Activated CD8-positive, alpha-beta T cell treated with anti-CD3 and anti-CD28 coated beads for 36 hours (primary cell): ENCODE measurements around the gene GBF1. TPM values are rescaled to one million over a fixed set of nuclear protein-coding genes. Genes with fewer than 3 reads are reported as not detected.

Experiments used
- ATAC-seq: fragments of 200-7000 bp; cut with Tn5 transposase; one replicate; pipeline ENCODE4 v1.10.0; 2021; ENCODE audit warnings: mild to moderate bottlenecking, moderate library complexity
- CTCF ChIA-PET: fragments of 350-600 bp; sonication (Branson Sonifier 250); formaldehyde crosslinking; loops from one replicate; lab custom pipeline; 2021; ENCODE audit warnings: antibody characterized with exemption; lab: Charles Lee
- POLR2A ChIA-PET: fragments of 350-600 bp; sonication (Branson Sonifier 250); formaldehyde crosslinking; loops from one replicate; lab custom pipeline; 2021; ENCODE audit warnings: antibody characterized with exemption; lab: Charles Lee
- DNase-seq: peaks from one replicate; pipeline ENCODE4 v3.0.0-alpha.2; 2020
- H3K27ac Mint-ChIP-seq: one replicate; pipeline ENCODE4 v1.8.0; 2021; ENCODE audit warnings: mild to moderate bottlenecking, mixed read lengths
- H3K27me3 Mint-ChIP-seq: one replicate; pipeline ENCODE4 v1.8.0; 2021; ENCODE audit warnings: mixed read lengths
- H3K36me3 Mint-ChIP-seq: one replicate; pipeline ENCODE4 v1.8.0; 2021; ENCODE audit warnings: low read depth, mixed read lengths
- H3K4me1 Mint-ChIP-seq: one replicate; pipeline ENCODE4 v1.8.0; 2021; ENCODE audit warnings: low read depth, mixed read lengths
- H3K4me3 Mint-ChIP-seq: one replicate; pipeline ENCODE4 v1.8.0; 2021; ENCODE audit warnings: mild to moderate bottlenecking, moderate library complexity, mixed read lengths
- H3K9me3 Mint-ChIP-seq: one replicate; pipeline ENCODE4 v1.8.0; 2021; ENCODE audit warnings: mixed read lengths
- CTCF ChIP-seq: fragments of 200-600 bp; IDR thresholded peaks from one replicate; pipeline ENCODE4 v1.8.0; 2022; ENCODE audit warnings: antibody characterized with exemption, mild to moderate bottlenecking
- intact Hi-C: fragments of 100-400 bp; cut with micrococcal nuclease; formaldehyde crosslinking; loops from one replicate; pipeline ENCODE4 v1.10.0; 2022
- total RNA-seq, 2 experiments: library from RNA; stranded (reverse); gene quantifications; one replicate each; pipeline ENCODE4 v1.2.3, GENCODE V29; 2021

GBF1 gene
- total RNA-seq, 2 experiments from 2014 or later: 25.4 to 28.2 TPM

- Mint-ChIP-seq H3K27me3 (no peaks in the 10 kb centered on the region), H3K27ac (no peak overlapping the region), H3K4me3 (no peak overlapping the region), H3K9me3 (no peaks in the 10 kb centered on the region), H3K4me1 (peaks cover 18% of the 10 kb centered on the region), H3K36me3 (peaks cover 14% of the 10 kb centered on the region)
- ChIA-PET CTCF (interaction anchor here (1.0 to 2.5 kb wide), 3 partner anchors 23 to 96 kb away, joined by 4 to 9 read pairs (median 4); no protein-coding TSS in a partner anchor), POLR2A (interaction anchor here (0.7 kb wide), 1 partner anchor 599 kb away, joined by 3 read pairs; the partner anchor contains the start of gene BORCS7)
- no peak for TF ChIP-seq CTCF
- ATAC-seq (no peak), DNase-seq (no peak)
- intact Hi-C loops: no loop called here
Observed at GRCh38 chr10:102254426-102254825, 9.1 kb downstream of the GBF1 start.

GRCh38 chr10:102255404-102255803 lies 10.1 kb downstream of the GBF1 start:
- DNase-seq (no peak), ATAC-seq (no peak)
- TF ChIP-seq CTCF: no peak
- no peak overlapping the region for H3K27ac Mint-ChIP-seq
- H3K36me3 Mint-ChIP-seq: peaks cover 20% of the 10 kb centered on the region
- H3K4me3 Mint-ChIP-seq: no peak overlapping the region
- intact Hi-C loops: no loop called here
- peaks cover 18% of the 10 kb centered on the region for H3K4me1 Mint-ChIP-seq
- no peaks in the 10 kb centered on the region for H3K9me3 Mint-ChIP-seq
- POLR2A ChIA-PET: no interaction called here
- CTCF ChIA-PET: interaction anchor here (1.2 to 1.9 kb wide), 2 partner anchors 20 to 91 kb away, joined by 4 read pairs; no protein-coding TSS in a partner anchor
- H3K27me3 Mint-ChIP-seq: no peaks in the 10 kb centered on the region

- H3K4me3 Mint-ChIP-seq: no peak overlapping the region
- ATAC-seq: no peak
- CTCF ChIA-PET: interaction anchor here (1.4 kb wide), 1 partner anchor 17 kb away, joined by 3 read pairs; no protein-coding TSS in a partner anchor
- intact Hi-C loops: no loop called here
- DNase-seq: no peak
- peaks cover 17% of the 10 kb centered on the region for H3K4me1 Mint-ChIP-seq
- no peak overlapping the region for H3K27ac Mint-ChIP-seq
- no peak for TF ChIP-seq CTCF
- POLR2A ChIA-PET: interaction anchor here (1.1 kb wide), 1 partner anchor 16 kb away, joined by 3 read pairs; the partner anchor contains the start of gene GBF1
- H3K27me3 Mint-ChIP-seq: no peaks in the 10 kb centered on the region
- peaks cover 28% of the 10 kb centered on the region for H3K36me3 Mint-ChIP-seq
- H3K9me3 Mint-ChIP-seq: no peaks in the 10 kb centered on the region
Observed at GRCh38 chr10:102261196-102261595, 15.9 kb downstream of the GBF1 start.

- Mint-ChIP-seq H3K36me3 (peaks cover 28% of the 10 kb centered on the region), H3K27me3 (no peaks in the 10 kb centered on the region), H3K4me3 (no peak overlapping the region)
Observed at GRCh38 chr10:102261842-102262241, 16.5 kb downstream of the GBF1 start.

More at GRCh38 chr10:102261842-102262241, 16.5 kb downstream of the GBF1 start:
- H3K27ac Mint-ChIP-seq: no peak overlapping the region
- ATAC-seq (no peak), DNase-seq (no peak)
- no peaks in the 10 kb centered on the region for H3K9me3 Mint-ChIP-seq
- TF ChIP-seq CTCF: no peak
- ChIA-PET CTCF (interaction anchor here (0.6 to 8.5 kb wide), 4 partner anchors 14 to 88 kb away, joined by 3 to 66 read pairs (median 3); no protein-coding TSS in a partner anchor), POLR2A (interaction anchor here (1.0 to 1.2 kb wide), 3 partner anchors 17 to 105 kb away, joined by 3 to 4 read pairs (median 3); partner anchors contain the start of gene GBF1)
- intact Hi-C loops: no loop called here
- peaks cover 19% of the 10 kb centered on the region for H3K4me1 Mint-ChIP-seq
